ENCODE data around the gene LRRC3.

DNA sequence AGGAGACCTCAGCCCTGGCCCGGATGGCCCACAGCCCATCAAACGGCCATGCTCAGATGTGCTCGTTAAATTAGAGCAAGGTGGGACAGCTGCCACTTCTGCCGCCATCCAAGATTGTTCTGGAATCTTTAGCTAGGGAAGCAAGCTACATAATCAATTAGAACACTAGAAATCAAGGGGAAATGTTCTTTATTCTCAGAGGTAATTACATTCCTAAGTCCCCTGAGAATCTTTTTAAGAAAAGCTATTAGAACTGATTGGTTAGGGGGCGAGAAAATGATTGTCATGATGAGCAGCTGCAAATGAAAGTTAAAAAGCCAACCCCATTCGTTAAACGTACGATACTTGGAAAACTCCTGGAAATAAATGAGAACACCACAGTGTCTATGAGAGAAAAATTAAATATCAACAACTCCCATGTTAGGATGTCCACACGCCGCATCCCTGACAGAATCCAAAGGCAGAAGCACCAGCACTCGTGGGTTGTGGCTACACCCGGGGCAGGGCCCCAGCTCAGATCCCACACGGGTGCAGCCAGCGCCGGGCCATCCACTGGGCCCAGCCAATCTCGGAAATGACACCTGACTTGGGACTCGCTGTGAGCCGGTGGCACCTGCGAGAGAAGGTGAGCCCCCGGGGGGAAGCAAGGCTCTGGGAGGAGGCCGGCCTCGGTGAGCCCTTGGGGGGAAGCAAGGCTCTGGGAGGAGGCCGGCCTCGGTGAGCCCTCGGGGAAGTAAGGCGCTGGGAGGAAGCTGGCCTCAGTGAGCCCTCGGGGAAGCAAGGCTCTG lies 47.1 kb downstream of the LRRC3 start:
- TF ChIP-seq, protein P1, sequence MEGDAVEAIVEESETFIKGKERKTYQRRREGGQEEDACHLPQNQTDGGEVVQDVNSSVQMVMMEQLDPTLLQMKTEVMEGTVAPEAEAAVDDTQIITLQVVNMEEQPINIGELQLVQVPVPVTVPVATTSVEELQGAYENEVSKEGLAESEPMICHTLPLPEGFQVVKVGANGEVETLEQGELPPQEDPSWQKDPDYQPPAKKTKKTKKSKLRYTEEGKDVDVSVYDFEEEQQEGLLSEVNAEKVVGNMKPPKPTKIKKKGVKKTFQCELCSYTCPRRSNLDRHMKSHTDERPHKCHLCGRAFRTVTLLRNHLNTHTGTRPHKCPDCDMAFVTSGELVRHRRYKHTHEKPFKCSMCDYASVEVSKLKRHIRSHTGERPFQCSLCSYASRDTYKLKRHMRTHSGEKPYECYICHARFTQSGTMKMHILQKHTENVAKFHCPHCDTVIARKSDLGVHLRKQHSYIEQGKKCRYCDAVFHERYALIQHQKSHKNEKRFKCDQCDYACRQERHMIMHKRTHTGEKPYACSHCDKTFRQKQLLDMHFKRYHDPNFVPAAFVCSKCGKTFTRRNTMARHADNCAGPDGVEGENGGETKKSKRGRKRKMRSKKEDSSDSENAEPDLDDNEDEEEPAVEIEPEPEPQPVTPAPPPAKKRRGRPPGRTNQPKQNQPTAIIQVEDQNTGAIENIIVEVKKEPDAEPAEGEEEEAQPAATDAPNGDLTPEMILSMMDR (IDR thresholded peaks at IDR 0.05): no peak
- no peak for TF ChIP-seq POLR2A (IDR thresholded peaks at IDR 0.05)

All from prostate gland (tissue), 2 donors.